ENCODE data around the gene FUT2.

DNA sequence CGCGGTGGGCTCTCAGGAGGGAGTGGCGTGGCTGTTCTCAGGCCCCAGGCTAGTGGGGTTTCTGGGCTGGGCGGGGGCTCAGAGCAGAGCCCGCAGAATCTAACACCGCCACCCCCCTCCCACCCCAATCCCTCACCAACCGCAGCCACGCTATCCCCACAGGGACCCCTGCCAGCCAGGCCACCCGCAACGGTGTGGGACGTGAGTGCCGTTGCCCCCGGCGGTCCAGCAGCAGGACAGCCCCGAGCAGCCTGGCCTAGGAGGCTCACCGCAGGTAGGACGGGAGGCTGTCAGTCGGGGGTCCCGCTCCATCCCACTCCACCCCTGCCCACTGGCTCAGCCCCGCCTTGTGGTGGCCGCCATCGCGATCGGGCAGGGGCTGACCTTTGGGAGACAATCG is 22.8 kb upstream of the FUT2 start, which contains the start of gene NTN5:
- TF ChIP-seq POLR2A (IDR thresholded peaks at IDR 0.05; ENCODE audit: borderline replicate concordance, extremely low read depth, insufficient read depth, insufficient read length) (no peak), EZH2phosphoT487 (IDR thresholded peaks at IDR 0.05; ENCODE audit: borderline replicate concordance) (no peak), ZFX (IDR thresholded peaks at IDR 0.05) (no peak), POLR2AphosphoS5 (IDR thresholded peaks at IDR 0.05; ENCODE audit: low read depth, low read length) (no peak), EZH2 (IDR thresholded peaks at IDR 0.05) (no peak), ELF1 (IDR thresholded peaks at IDR 0.05; ENCODE audit: borderline replicate concordance, low read depth) (no peak), CEBPB (IDR thresholded peaks at IDR 0.05; ENCODE audit: low read depth) (no peak), JUND (IDR thresholded peaks at IDR 0.05) (no peak), SP1 (IDR thresholded peaks at IDR 0.05; ENCODE audit: low read depth) (no peak)
- TF ChIP-seq, protein P1, sequence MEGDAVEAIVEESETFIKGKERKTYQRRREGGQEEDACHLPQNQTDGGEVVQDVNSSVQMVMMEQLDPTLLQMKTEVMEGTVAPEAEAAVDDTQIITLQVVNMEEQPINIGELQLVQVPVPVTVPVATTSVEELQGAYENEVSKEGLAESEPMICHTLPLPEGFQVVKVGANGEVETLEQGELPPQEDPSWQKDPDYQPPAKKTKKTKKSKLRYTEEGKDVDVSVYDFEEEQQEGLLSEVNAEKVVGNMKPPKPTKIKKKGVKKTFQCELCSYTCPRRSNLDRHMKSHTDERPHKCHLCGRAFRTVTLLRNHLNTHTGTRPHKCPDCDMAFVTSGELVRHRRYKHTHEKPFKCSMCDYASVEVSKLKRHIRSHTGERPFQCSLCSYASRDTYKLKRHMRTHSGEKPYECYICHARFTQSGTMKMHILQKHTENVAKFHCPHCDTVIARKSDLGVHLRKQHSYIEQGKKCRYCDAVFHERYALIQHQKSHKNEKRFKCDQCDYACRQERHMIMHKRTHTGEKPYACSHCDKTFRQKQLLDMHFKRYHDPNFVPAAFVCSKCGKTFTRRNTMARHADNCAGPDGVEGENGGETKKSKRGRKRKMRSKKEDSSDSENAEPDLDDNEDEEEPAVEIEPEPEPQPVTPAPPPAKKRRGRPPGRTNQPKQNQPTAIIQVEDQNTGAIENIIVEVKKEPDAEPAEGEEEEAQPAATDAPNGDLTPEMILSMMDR (IDR thresholded peaks at IDR 0.05 in 2 of 3, conservative IDR thresholded peaks at IDR 0.05 in 1 of 3; ENCODE audit: borderline replicate concordance in 1 of 3, insufficient read depth in 1 of 3, low read depth in 2 of 3, low read length in 2 of 3): no peak
- TF ChIP-seq, protein P2, sequence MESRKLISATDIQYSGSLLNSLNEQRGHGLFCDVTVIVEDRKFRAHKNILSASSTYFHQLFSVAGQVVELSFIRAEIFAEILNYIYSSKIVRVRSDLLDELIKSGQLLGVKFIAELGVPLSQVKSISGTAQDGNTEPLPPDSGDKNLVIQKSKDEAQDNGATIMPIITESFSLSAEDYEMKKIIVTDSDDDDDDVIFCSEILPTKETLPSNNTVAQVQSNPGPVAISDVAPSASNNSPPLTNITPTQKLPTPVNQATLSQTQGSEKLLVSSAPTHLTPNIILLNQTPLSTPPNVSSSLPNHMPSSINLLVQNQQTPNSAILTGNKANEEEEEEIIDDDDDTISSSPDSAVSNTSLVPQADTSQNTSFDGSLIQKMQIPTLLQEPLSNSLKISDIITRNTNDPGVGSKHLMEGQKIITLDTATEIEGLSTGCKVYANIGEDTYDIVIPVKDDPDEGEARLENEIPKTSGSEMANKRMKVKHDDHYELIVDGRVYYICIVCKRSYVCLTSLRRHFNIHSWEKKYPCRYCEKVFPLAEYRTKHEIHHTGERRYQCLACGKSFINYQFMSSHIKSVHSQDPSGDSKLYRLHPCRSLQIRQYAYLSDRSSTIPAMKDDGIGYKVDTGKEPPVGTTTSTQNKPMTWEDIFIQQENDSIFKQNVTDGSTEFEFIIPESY (IDR thresholded peaks at IDR 0.05; ENCODE audit: extremely low read depth, insufficient replicate concordance, low read length): no peak
- TF ChIP-seq, protein P3, sequence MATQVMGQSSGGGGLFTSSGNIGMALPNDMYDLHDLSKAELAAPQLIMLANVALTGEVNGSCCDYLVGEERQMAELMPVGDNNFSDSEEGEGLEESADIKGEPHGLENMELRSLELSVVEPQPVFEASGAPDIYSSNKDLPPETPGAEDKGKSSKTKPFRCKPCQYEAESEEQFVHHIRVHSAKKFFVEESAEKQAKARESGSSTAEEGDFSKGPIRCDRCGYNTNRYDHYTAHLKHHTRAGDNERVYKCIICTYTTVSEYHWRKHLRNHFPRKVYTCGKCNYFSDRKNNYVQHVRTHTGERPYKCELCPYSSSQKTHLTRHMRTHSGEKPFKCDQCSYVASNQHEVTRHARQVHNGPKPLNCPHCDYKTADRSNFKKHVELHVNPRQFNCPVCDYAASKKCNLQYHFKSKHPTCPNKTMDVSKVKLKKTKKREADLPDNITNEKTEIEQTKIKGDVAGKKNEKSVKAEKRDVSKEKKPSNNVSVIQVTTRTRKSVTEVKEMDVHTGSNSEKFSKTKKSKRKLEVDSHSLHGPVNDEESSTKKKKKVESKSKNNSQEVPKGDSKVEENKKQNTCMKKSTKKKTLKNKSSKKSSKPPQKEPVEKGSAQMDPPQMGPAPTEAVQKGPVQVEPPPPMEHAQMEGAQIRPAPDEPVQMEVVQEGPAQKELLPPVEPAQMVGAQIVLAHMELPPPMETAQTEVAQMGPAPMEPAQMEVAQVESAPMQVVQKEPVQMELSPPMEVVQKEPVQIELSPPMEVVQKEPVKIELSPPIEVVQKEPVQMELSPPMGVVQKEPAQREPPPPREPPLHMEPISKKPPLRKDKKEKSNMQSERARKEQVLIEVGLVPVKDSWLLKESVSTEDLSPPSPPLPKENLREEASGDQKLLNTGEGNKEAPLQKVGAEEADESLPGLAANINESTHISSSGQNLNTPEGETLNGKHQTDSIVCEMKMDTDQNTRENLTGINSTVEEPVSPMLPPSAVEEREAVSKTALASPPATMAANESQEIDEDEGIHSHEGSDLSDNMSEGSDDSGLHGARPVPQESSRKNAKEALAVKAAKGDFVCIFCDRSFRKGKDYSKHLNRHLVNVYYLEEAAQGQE (IDR thresholded peaks at IDR 0.05; ENCODE audit: low read depth): no peak
- TF ChIP-seq, protein P4, sequence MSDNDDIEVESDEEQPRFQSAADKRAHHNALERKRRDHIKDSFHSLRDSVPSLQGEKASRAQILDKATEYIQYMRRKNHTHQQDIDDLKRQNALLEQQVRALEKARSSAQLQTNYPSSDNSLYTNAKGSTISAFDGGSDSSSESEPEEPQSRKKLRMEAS (IDR thresholded peaks at IDR 0.05): no peak

Measured in HCT116 (cell line).